H1 (cell line): ENCODE data around the gene CIZ1. TPM values are rescaled to one million over a fixed set of nuclear protein-coding genes. Genes with fewer than 3 reads are reported as not detected.
"Not testable (repeated sequence)": the region's sequence is repeated elsewhere in the genome, so short reads cannot be mapped to it uniquely, and the experiment has no call there.

Source experiments
- CTCF ChIA-PET: fragments of 300-600 bp; sonication (Branson Sonifier 250); formaldehyde crosslinking; loops from one replicate; lab custom pipeline; 2021; ENCODE audit not compliant: partially characterized antibody; lab: Charles Lee
- POLR2A ChIA-PET: fragments of 300-600 bp; sonication (Branson Sonifier 250); formaldehyde crosslinking; loops from one replicate; lab custom pipeline; 2021; ENCODE audit warnings: inconsistent platforms; ENCODE audit not compliant: partially characterized antibody; lab: Charles Lee
- DNase-seq, 2 experiments: peaks; one replicate each; pipeline versions ENCODE4 v3.0.0 to v3.0.0-alpha.2; 2010 to 2022; ENCODE audit warnings: low spot score in 2 of 2, low read depth in 1 of 2, mixed read lengths in 1 of 2
- FAIRE-seq: peaks from 2 replicates; lab custom pipeline; 2011; peaks lifted over from hg19 to GRCh38; lab: Jason Lieb, UNC
- H2AFZ ChIP-seq: 2 replicates; pipeline ENCODE4 v1.8.1; 2012; ENCODE audit warnings: low read length, inconsistent platforms
- H2AK5ac ChIP-seq: 2 replicates; pipeline ENCODE4 v1.6.1; 2013; ENCODE audit warnings: low read depth, low read length
- H2BK120ac ChIP-seq: replicated peaks from 2 replicates; pipeline ENCODE3; 2013; ENCODE audit warnings: low read depth, low read length, inconsistent platforms
- H2BK12ac ChIP-seq: 2 replicates; pipeline ENCODE4 v1.6.1; 2013; ENCODE audit warnings: low read depth, low read length
- H2BK15ac ChIP-seq: 2 replicates; pipeline ENCODE4 v1.6.1; 2013; ENCODE audit warnings: low read length
- H2BK20ac ChIP-seq: 2 replicates; pipeline ENCODE4 v1.6.1; 2013; ENCODE audit warnings: low read length
- H2BK5ac ChIP-seq: 2 replicates; pipeline ENCODE4 v1.6.1; 2013; ENCODE audit warnings: low read depth, low read length
- H3K14ac ChIP-seq: 2 replicates; pipeline ENCODE4 v1.6.1; 2013; ENCODE audit warnings: inconsistent platforms; ENCODE audit not compliant: insufficient read length
- H3K18ac ChIP-seq: 2 replicates; pipeline ENCODE4 v1.6.1; 2013; ENCODE audit warnings: low read length; ENCODE audit errors: extremely low read depth
- H3K23ac ChIP-seq: 2 replicates; pipeline ENCODE4 v1.6.1; 2013; ENCODE audit warnings: inconsistent platforms; ENCODE audit not compliant: insufficient read length
- H3K23me2 ChIP-seq: 2 replicates; pipeline ENCODE4 v1.6.1; 2013; ENCODE audit warnings: low read depth, low read length
- H3K27ac ChIP-seq: 2 replicates; pipeline ENCODE4 v1.6.1; 2011; ENCODE audit warnings: low read depth, low read length, inconsistent platforms
- H3K27me3 ChIP-seq, 4 experiments: replicated peaks in 1 of 4; 1 replicate in 1 of 4; 2 replicates in 3 of 4; pipeline versions ENCODE4 v1.6.1 to v1.8.1; 2011 to 2013; ENCODE audit warnings: low read length in 3 of 4, mild to moderate bottlenecking in 3 of 4, inconsistent platforms in 2 of 4, mixed read lengths in 2 of 4, moderate library complexity in 1 of 4; ENCODE audit not compliant: control insufficient read depth in 3 of 4, insufficient read depth in 3 of 4; ENCODE audit errors: extremely low read depth in 1 of 4
- H3K36me3 ChIP-seq, 4 experiments: 2 replicates each; pipeline versions ENCODE4 v1.6.1 to v1.8.1; 2011 to 2013; ENCODE audit warnings: mild to moderate bottlenecking in 4 of 4, low read length in 3 of 4, moderate library complexity in 2 of 4, control low read depth in 1 of 4, inconsistent platforms in 1 of 4; ENCODE audit not compliant: insufficient read depth in 4 of 4, control insufficient read depth in 2 of 4
- H3K4ac ChIP-seq: replicated peaks from 2 replicates; pipeline ENCODE3; 2013; ENCODE audit warnings: low read length, low read depth, mixed read lengths, inconsistent platforms; ENCODE audit not compliant: insufficient read length
- H3K4me1 ChIP-seq, 4 experiments: replicated peaks in 1 of 4; 1 replicate in 1 of 4; 2 replicates in 3 of 4; pipeline versions ENCODE4 v1.6.1 to v1.8.1; 2011 to 2013; ENCODE audit warnings: low read length in 3 of 4, inconsistent platforms in 2 of 4, mixed read lengths in 1 of 4; ENCODE audit not compliant: insufficient read depth in 4 of 4, control insufficient read depth in 3 of 4
- H3K4me2 ChIP-seq, 2 experiments: 2 replicates each; pipeline versions ENCODE4 v1.6.1 to v1.8.1; 2011 to 2013; ENCODE audit warnings: low read depth in 2 of 2, low read length in 2 of 2, control low read depth in 1 of 2, inconsistent platforms in 1 of 2, mild to moderate bottlenecking in 1 of 2; ENCODE audit not compliant: insufficient read depth in 1 of 2
- H3K4me3 ChIP-seq, 4 experiments: fragments of 200-600, 300-600 bp in 1 of 4; sonication (generic), shearing (Covaris generic), sonication (Bioruptor Twin) in 1 of 4; 2 replicates each; pipeline versions ENCODE4 v1.5.1 to v1.8.1; 2011 to 2016; ENCODE audit warnings: low read length in 4 of 4, low read depth in 3 of 4, control low read depth in 2 of 4, inconsistent platforms in 2 of 4, mild to moderate bottlenecking in 2 of 4, mixed read lengths in 1 of 4, moderate library complexity in 1 of 4; ENCODE audit not compliant: insufficient read depth in 2 of 4; ENCODE audit errors: extremely low read depth in 1 of 4
- H3K56ac ChIP-seq: replicated peaks from 2 replicates; pipeline ENCODE3; 2013; ENCODE audit warnings: low read depth, mild to moderate bottlenecking, mixed read lengths, low read length, inconsistent platforms; ENCODE audit not compliant: insufficient read length
- H3K79me1 ChIP-seq: 2 replicates; pipeline ENCODE4 v1.6.1; 2013; ENCODE audit warnings: low read depth, low read length, control low read depth
- H3K79me2 ChIP-seq, 2 experiments: 2 replicates each; pipeline versions ENCODE4 v1.6.1 to v1.8.1; 2012 to 2013; ENCODE audit warnings: low read length in 2 of 2, mild to moderate bottlenecking in 2 of 2, inconsistent platforms in 1 of 2; ENCODE audit not compliant: insufficient read depth in 2 of 2, control insufficient read depth in 1 of 2
- H3K9ac ChIP-seq, 4 experiments: replicated peaks in 1 of 4; 1 replicate in 1 of 4; 2 replicates in 3 of 4; pipeline versions ENCODE4 v1.6.1 to v1.8.1; 2011 to 2013; ENCODE audit warnings: low read depth in 3 of 4, low read length in 3 of 4, control low read depth in 2 of 4, mild to moderate bottlenecking in 2 of 4, moderate library complexity in 2 of 4, inconsistent platforms in 1 of 4; ENCODE audit errors: extremely low read depth in 1 of 4
- H3K9me3 ChIP-seq, 2 experiments: 2 replicates each; pipeline versions ENCODE4 v1.6.1 to v1.8.1; 2012 to 2013; ENCODE audit warnings: mild to moderate bottlenecking in 2 of 2, moderate library complexity in 2 of 2, control low read depth in 1 of 2, inconsistent platforms in 1 of 2, low read depth in 1 of 2, low read length in 1 of 2, mixed read lengths in 1 of 2; ENCODE audit not compliant: insufficient read depth in 2 of 2
- H4K20me1 ChIP-seq, 2 experiments: replicated peaks in 1 of 2; 2 replicates each; pipeline versions ENCODE3 to v1.8.1; 2011 to 2013; ENCODE audit warnings: inconsistent platforms in 2 of 2, low read length in 2 of 2, mild to moderate bottlenecking in 1 of 2; ENCODE audit not compliant: insufficient read depth in 2 of 2, control insufficient read depth in 1 of 2
- H4K5ac ChIP-seq: 2 replicates; pipeline ENCODE4 v1.6.1; 2013; ENCODE audit warnings: low read length, low read depth, mixed read lengths, inconsistent platforms; ENCODE audit not compliant: insufficient read length
- H4K8ac ChIP-seq: 2 replicates; pipeline ENCODE4 v1.8.0; 2013; ENCODE audit warnings: mild to moderate bottlenecking, moderate library complexity, low read length, inconsistent platforms; ENCODE audit not compliant: insufficient read depth; ENCODE audit errors: extremely low read depth
- H4K91ac ChIP-seq: replicated peaks from 2 replicates; pipeline ENCODE3; 2013; ENCODE audit warnings: low read length, mixed read lengths, inconsistent platforms; ENCODE audit not compliant: insufficient read length
- CREB1 ChIP-seq: IDR thresholded peaks from 2 replicates; pipeline ENCODE4 v1.6.1; 2012; ENCODE audit warnings: inconsistent platforms
- RAD21 ChIP-seq, 2 experiments: IDR thresholded peaks in 1 of 2; conservative IDR thresholded peaks in 1 of 2; 2 replicates each; pipeline ENCODE4 v1.6.1; 2011; ENCODE audit warnings: low read depth in 2 of 2, low read length in 2 of 2, improper control_type of control experiment in 1 of 2, inconsistent platforms in 1 of 2, mild to moderate bottlenecking in 1 of 2, moderate library complexity in 1 of 2
- WGBS, 2 experiments: shearing (Covaris generic) in 1 of 2; methylation state at CpG; one replicate each; pipeline versions ENCODE4 v1.1.6 to v1.1.7; 2013 to 2015; ENCODE audit warnings: low lambda C conversion rate in 2 of 2, mixed read lengths in 2 of 2, inconsistent platforms in 1 of 2, low coverage in 1 of 2, missing lambda C conversion rate in 1 of 2; ENCODE audit not compliant: insufficient replicate concordance in 2 of 2, insufficient coverage in 1 of 2, insufficient read length in 1 of 2; ENCODE audit errors: extremely low coverage in 1 of 2, missing lambda C conversion rate in 1 of 2; 5-methylcytosine and 5-hydroxymethylcytosine counted together
- polyA plus RNA-seq, 7 experiments: library from polyadenylated mRNA; depleted of rRNA in 3 of 7; stranded (reverse) in 5 of 7; unstranded in 2 of 7; fragments of >200 nt in 5 of 7; fragments of 200-250 nt in 2 of 7; gene quantifications; 1 replicate in 5 of 7; 2 replicates in 1 of 7; 4 replicates in 1 of 7; pipeline versions ENCODE4 v1.2.1 to v1.2.3, GENCODE V29; 2011 to 2013; ENCODE audit warnings: missing spikeins in 2 of 7, mixed read lengths in 2 of 7
- total RNA-seq: library from RNA; stranded (reverse); fragmentation: NEBNext Ultra II Directional; extraction: Animal tissue kit (Norgen Biotek cat#: 25700); gene quantifications from 2 replicates; pipeline ENCODE4 v1.2.1, GENCODE V29; 2021
- TF ChIP-seq, protein P1 (sequence below), 3 experiments: IDR thresholded peaks; 1 replicate in 2 of 3; 2 replicates in 1 of 3; pipeline versions ENCODE4 v1.5.1 to v1.6.1; 2011; ENCODE audit warnings: low read length in 3 of 3, mild to moderate bottlenecking in 3 of 3, inconsistent platforms in 2 of 3, low read depth in 1 of 3, moderate library complexity in 1 of 3; ENCODE audit not compliant: insufficient read depth in 1 of 3; ENCODE audit errors: control extremely low read depth in 1 of 3
- TF ChIP-seq, protein P2 (sequence below): IDR thresholded peaks from 2 replicates; pipeline ENCODE4 v1.6.1; 2012; ENCODE audit warnings: inconsistent platforms

CIZ1 gene
- total and polyA plus RNA-seq, 2 of the 8 experiments (the other 6 are each of a cell fraction or from before 2014, with no cell fraction given): 66.0 to 107 TPM

DNA sequence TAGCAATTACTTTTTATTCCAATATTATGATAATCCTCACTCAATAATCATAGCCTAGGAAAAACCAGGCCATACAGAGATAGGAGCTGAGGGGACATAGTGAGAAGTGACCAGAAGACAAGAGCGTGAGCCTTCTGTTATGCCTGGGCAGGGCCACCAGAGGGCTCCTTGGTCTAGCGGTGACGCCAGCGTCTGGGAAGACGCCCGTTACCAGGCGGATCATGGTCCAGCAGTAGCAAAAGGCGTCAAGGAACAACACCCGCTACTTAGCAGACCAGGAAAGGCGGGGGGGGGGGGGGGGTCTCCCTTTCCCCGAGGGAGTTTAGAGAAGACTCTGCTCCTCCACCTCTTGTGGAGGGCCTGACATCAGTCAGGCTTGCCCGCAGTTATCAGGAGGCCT lies 9.9 kb downstream of the CIZ1 start:
- H4K8ac ChIP-seq, H2BK15ac ChIP-seq, H3K9ac ChIP-seq, H4K91ac ChIP-seq, H2BK120ac ChIP-seq, H3K14ac ChIP-seq, H3K27ac ChIP-seq, H2BK5ac ChIP-seq, FAIRE-seq, H3K4me2 ChIP-seq, H3K79me2 ChIP-seq, H3K79me1 ChIP-seq, H3K27me3 ChIP-seq, H2AFZ ChIP-seq, H4K5ac ChIP-seq, H3K4me3 ChIP-seq, H2BK20ac ChIP-seq, H3K23me2 ChIP-seq, H3K4ac ChIP-seq, H3K23ac ChIP-seq, H3K4me1 ChIP-seq, H3K9me3 ChIP-seq, H3K56ac ChIP-seq, H3K18ac ChIP-seq, H2AK5ac ChIP-seq, H2BK12ac ChIP-seq: not testable (repeated sequence)
- ChIA-PET POLR2A (interaction anchor here (0.9 to 3.2 kb wide), 2 partner anchors 9 to 56 kb away, joined by 3 to 11 read pairs; partner anchors contain the start of gene CIZ1), CTCF (interaction anchor here (0.6 to 1.9 kb wide), 9 partner anchors 9 to 302 kb away, joined by 3 to 8 read pairs (median 3); partner anchors contain the start of gene CIZ1)
- Histone ChIP-seq H4K20me1 (peaks cover 3 to 16% of the 10 kb centered on the region in 2 experiments), H3K36me3 (peaks cover 13 to 36% (median 23%) of the 10 kb centered on the region in 4 experiments)
- TF ChIP-seq RAD21 (IDR thresholded peaks at IDR 0.05 in 1 of 2, conservative IDR thresholded peaks at IDR 0.05 in 1 of 2; ENCODE audit: low read depth in 2 of 2, low read length in 2 of 2) (peak; percentile 35 to 47), CREB1 (peak; percentile 55)
- TF ChIP-seq, protein P1, sequence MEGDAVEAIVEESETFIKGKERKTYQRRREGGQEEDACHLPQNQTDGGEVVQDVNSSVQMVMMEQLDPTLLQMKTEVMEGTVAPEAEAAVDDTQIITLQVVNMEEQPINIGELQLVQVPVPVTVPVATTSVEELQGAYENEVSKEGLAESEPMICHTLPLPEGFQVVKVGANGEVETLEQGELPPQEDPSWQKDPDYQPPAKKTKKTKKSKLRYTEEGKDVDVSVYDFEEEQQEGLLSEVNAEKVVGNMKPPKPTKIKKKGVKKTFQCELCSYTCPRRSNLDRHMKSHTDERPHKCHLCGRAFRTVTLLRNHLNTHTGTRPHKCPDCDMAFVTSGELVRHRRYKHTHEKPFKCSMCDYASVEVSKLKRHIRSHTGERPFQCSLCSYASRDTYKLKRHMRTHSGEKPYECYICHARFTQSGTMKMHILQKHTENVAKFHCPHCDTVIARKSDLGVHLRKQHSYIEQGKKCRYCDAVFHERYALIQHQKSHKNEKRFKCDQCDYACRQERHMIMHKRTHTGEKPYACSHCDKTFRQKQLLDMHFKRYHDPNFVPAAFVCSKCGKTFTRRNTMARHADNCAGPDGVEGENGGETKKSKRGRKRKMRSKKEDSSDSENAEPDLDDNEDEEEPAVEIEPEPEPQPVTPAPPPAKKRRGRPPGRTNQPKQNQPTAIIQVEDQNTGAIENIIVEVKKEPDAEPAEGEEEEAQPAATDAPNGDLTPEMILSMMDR (IDR thresholded peaks at IDR 0.05; ENCODE audit: control extremely low read depth in 1 of 3, insufficient read depth in 1 of 3, low read depth in 1 of 3, low read length in 3 of 3): peak; percentile 30 to 52 (median 48)
- TF ChIP-seq, protein P2, sequence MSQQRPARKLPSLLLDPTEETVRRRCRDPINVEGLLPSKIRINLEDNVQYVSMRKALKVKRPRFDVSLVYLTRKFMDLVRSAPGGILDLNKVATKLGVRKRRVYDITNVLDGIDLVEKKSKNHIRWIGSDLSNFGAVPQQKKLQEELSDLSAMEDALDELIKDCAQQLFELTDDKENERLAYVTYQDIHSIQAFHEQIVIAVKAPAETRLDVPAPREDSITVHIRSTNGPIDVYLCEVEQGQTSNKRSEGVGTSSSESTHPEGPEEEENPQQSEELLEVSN: 0 out of 2 replicates have a peak, but pooled peaks have one; percentile 14
- peak in 1 of 2 experiments; percentile 78 for DNase-seq
- WGBS, 2 experiments: 42% methylated on average over 9 of the region's 12 CpGs; no CpG with 5 or more reads in 1 of the 2 experiments
